Effector memory CD8-positive, alpha-beta T cell (primary cell): Measurements from ENCODE around the gene DNTT.

Experiments
- ATAC-seq: fragments of 150-1000 bp; cut with Tn5 transposase; replicated peaks from 2 replicates; pipeline ENCODE4 v1.10.0; 2021; ENCODE audit warnings: mild to moderate bottlenecking, moderate library complexity
- DNase-seq, 3 experiments: peaks; one replicate each; pipeline ENCODE4 v3.0.0; 2021
- H3K27ac Mint-ChIP-seq, 2 donors: one replicate each; pipeline ENCODE4 v1.8.0; 2022; ENCODE audit warnings: mild to moderate bottlenecking in 2 of 2, mixed read lengths in 2 of 2, moderate library complexity in 2 of 2
- H3K27me3 Mint-ChIP-seq, 2 donors: one replicate each; pipeline ENCODE4 v1.8.0; 2022; ENCODE audit warnings: mixed read lengths in 2 of 2
- H3K36me3 Mint-ChIP-seq: one replicate; pipeline ENCODE4 v1.8.0; 2022; ENCODE audit warnings: mild to moderate bottlenecking, moderate library complexity, mixed read lengths; ENCODE audit not compliant: insufficient read depth
- H3K4me1 Mint-ChIP-seq, 2 donors: one replicate each; pipeline ENCODE4 v1.8.0; 2022; ENCODE audit warnings: low read depth in 2 of 2, mixed read lengths in 2 of 2
- H3K4me3 Mint-ChIP-seq, 2 donors: one replicate each; pipeline ENCODE4 v1.8.0; 2022; ENCODE audit warnings: mild to moderate bottlenecking in 2 of 2, mixed read lengths in 2 of 2, moderate library complexity in 2 of 2
- H3K9me3 Mint-ChIP-seq, 2 donors: one replicate each; pipeline ENCODE4 v1.8.0; 2022; ENCODE audit warnings: mixed read lengths in 2 of 2

DNTT gene

DNA sequence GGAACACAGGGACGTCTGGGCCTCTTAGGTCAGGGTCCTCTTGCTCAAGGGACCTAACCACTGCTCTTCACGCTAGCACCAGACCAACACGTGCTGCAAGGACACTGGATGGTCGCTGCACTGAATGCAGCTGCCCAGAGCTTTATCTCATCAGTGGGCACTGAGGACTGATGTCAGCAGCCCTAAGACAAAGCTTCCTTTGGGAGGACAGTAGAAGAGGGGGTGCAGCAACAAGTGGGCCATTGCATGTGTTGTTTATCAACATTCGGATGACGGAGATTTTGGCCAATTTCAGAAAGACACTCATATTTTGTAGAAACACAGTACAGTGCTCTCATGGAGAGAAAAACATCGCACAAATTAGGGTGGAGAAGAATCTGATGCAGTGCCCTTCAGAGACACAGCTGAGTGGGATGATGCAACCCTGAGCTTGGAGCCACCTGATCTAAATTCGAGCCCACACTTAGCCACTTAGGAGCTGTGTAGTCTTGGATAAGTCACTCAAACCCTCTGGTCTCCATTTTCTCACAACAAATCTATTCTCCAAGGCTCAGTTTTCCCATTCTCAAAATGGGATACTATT lies 52.9 kb downstream of the DNTT start:
- H3K36me3 Mint-ChIP-seq = no peaks in the 10 kb centered on the region
- H3K9me3 Mint-ChIP-seq = no peaks in the 10 kb centered on the region
- H3K4me3 Mint-ChIP-seq = no peak overlapping the region
- peaks cover 47 to 61% of the 10 kb centered on the region in 2 donors for H3K27me3 Mint-ChIP-seq
- DNase-seq (no peak), ATAC-seq (no peak)
- no peak overlapping the region for H3K27ac Mint-ChIP-seq
- H3K4me1 Mint-ChIP-seq = no peaks in the 10 kb centered on the region

DNA sequence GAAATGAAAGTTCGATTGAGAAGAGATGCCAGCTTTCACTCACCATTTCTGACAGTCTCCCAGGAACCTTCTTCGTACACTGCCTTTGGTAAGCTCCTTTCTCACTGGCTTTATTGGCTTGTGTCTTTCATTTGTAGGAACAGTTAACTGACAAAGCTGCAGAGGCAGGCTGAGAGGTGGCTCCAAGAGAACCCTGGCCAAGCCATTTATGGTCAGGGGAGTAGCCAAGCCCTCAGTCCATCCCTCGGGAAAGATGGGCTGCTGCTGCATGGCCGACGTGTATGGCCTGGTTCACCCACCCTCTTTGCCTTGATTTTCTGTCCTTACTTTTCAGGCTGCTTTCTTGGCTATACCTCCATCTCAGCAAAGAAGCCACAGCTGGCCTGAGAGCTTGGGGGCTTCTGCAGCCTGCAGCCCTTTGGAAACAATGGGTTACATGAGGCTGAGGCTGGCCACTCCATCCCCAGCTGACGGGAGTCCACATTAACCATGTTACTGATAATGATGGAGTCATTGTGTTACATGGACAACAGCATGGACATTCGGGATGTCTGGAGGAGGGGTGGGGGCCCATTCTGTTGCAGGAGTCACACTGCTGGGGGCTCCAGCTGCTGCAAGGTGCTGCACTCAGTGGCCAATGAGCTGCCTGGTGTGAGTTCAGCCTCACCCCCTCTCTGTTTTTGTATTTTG lies 54.8 kb downstream of the DNTT start, which contains the start of gene OPALIN:
Gene OPALIN (minus strand): TSS at position 152 of the 690 bp plus-strand sequence. CDS start 106 bp downstream, at position 46.
- Mint-ChIP-seq H3K9me3 (no peaks in the 10 kb centered on the region), H3K4me3 (no peak within 1 kb of the TSS), H3K27ac (no peak within 1 kb of the TSS), H3K36me3 (no peaks in the 10 kb centered on the region), H3K4me1 (no peaks in the 10 kb centered on the region), H3K27me3 (peaks cover 34 to 42% of the 10 kb centered on the region in 2 donors)
- no peak for DNase-seq
- no peak for ATAC-seq

DNA sequence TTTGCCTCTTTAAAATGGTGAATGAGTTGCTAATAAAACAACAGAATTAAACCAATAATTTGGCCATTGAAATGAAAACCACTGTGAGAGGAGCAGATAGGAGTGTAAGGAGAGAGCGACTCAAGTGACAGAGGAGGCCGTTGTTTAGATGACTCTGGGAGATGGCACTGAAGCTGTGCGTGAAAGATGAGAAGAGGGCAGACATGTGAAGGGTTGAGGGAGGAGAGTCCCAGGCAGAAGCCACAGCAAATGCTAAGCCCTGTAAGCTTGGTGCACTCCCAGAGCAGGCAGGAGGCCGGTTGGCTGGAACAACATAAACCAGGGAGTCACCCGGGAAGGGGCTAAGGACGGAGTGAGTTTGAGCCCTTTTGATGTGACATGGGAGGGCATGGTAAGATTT lies 55.4 kb downstream of the DNTT start:
- no peak overlapping the region for H3K27ac Mint-ChIP-seq
- no peak overlapping the region for H3K4me3 Mint-ChIP-seq
- H3K4me1 Mint-ChIP-seq = no peaks in the 10 kb centered on the region
- no peaks in the 10 kb centered on the region for H3K36me3 Mint-ChIP-seq
- peaks cover 33 to 42% of the 10 kb centered on the region in 2 donors for H3K27me3 Mint-ChIP-seq
- H3K9me3 Mint-ChIP-seq = no peaks in the 10 kb centered on the region
- ATAC-seq = no peak
- DNase-seq = no peak

DNA sequence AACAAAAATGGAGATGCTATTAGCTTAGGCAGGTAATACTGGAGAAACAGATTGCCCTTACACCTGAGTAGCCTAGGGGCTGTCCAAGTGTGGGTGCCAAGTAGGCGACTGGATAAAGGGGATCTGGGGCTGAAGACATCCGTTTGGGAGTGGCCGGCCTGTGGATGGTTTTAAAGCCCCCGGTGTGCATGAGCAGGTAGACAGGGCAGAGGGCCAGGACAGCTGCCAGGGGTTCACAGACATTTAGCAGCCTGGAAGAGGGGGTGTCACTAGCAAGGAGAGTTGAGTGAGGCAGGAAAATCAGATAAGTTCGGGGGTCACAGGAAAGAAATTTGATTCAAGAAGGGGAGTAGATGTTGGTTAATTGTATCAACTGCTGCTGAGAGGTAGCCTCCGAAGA lies 56.1 kb downstream of the DNTT start:
- Mint-ChIP-seq H3K4me3 (no peak overlapping the region), H3K36me3 (no peaks in the 10 kb centered on the region), H3K27me3 (peaks cover 33 to 38% of the 10 kb centered on the region in 2 donors), H3K4me1 (no peaks in the 10 kb centered on the region), H3K9me3 (no peaks in the 10 kb centered on the region), H3K27ac (no peak overlapping the region)
- ATAC-seq = no peak
- DNase-seq = no peak

DNA sequence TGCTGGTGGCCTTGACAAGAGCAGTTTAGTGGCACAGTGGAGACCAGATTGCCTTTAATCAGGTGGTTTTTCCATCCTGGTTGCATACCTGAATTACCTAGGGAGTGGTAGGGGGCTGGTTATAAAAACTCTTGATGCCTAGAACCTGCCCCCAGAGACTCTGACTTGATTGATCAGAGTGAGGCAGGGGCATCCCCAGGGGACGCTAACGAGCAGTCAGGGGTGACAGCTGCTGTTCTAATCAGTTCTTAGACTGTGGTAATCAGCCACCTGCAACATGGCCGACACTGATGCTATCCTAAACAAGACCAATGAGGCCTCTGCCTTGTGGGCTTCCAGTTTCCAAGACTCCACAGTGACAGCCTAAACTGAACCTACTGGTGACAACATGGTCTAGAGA lies 56.5 kb downstream of the DNTT start:
- no peaks in the 10 kb centered on the region for H3K9me3 Mint-ChIP-seq
- H3K4me3 Mint-ChIP-seq = no peak overlapping the region
- peaks cover 33 to 34% of the 10 kb centered on the region in 2 donors for H3K27me3 Mint-ChIP-seq
- no peak overlapping the region for H3K27ac Mint-ChIP-seq
- DNase-seq = no peak
- no peak for ATAC-seq
- H3K4me1 Mint-ChIP-seq = no peaks in the 10 kb centered on the region
- H3K36me3 Mint-ChIP-seq = no peaks in the 10 kb centered on the region

DNA sequence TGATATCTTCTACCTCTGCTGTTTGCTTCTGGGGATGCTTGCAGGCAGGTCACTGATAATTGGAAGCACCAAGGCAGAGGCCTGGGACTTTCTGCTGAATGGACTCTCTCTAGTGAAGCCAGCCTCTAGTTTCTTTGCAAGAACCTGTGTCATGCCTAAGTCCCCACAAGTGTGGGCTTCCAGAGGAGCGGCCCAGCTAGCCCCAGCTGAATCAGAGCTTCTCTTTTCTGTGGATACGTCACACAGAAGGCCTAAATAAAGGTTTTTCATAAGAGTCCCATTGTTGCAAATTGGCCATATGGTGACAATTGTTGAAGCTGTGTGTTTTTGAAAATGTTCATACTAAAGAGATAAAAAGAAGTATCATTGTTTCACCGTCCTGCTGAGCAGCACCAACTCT lies 61.3 kb downstream of the DNTT start:
- no peak for ATAC-seq
- DNase-seq = no peak
- H3K9me3 Mint-ChIP-seq = no peaks in the 10 kb centered on the region
- no peaks in the 10 kb centered on the region for H3K36me3 Mint-ChIP-seq
- peaks cover 0 to 2% of the 10 kb centered on the region in 2 donors for H3K4me1 Mint-ChIP-seq
- peaks cover 2 to 7% of the 10 kb centered on the region in 2 donors for H3K27me3 Mint-ChIP-seq
- no peak overlapping the region for H3K4me3 Mint-ChIP-seq
- no peak overlapping the region for H3K27ac Mint-ChIP-seq

DNA sequence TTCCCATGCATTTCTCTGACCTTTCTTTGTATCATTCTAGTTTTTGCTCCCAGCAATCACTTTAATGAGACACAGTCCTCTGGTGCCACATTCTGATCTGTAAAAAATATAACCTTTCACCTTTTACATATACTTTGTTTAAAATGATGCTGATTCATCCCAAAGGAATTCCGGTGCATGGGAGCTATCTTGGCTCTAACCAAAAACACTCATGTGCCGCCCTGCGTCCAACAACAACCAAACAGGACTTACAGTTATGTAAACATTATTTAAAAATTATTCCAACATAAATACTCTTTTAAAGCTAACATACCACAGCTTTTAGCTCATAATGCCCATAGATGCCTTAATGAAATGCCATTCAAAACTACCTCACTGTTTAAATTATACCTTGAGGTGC lies 62.3 kb downstream of the DNTT start:
- ATAC-seq = no peak
- DNase-seq = no peak
- Mint-ChIP-seq H3K4me3 (no peak overlapping the region), H3K27me3 (peaks cover 0 to 7% of the 10 kb centered on the region in 2 donors), H3K27ac (no peak overlapping the region), H3K36me3 (no peaks in the 10 kb centered on the region), H3K4me1 (peaks cover 0 to 2% of the 10 kb centered on the region in 2 donors), H3K9me3 (no peaks in the 10 kb centered on the region)

DNA sequence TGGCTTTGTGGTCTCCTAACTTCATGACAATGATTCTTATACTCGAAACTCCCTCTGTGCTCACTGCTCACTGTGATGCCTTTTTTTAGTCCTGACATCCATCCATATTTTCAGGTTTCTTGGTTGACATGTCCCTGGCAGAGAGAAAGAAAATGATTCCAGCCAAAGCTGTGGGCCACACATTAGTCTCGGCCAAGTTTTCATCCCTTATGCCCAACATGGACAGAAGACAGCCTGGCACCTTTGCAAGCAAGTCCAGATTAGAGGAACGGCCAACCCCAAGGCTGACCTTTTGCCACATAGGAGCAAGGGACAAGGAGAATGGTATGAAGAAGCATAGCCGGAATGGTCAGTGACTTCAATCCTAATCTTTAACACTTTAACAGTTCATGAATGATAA lies 63.2 kb downstream of the DNTT start:
- DNase-seq = no peak
- Mint-ChIP-seq H3K27me3 (peaks cover 5 to 17% of the 10 kb centered on the region in 2 donors), H3K36me3 (no peaks in the 10 kb centered on the region), H3K27ac (no peak overlapping the region), H3K4me1 (peaks cover 0 to 2% of the 10 kb centered on the region in 2 donors), H3K4me3 (no peak overlapping the region), H3K9me3 (no peaks in the 10 kb centered on the region)
- ATAC-seq = no peak

DNA sequence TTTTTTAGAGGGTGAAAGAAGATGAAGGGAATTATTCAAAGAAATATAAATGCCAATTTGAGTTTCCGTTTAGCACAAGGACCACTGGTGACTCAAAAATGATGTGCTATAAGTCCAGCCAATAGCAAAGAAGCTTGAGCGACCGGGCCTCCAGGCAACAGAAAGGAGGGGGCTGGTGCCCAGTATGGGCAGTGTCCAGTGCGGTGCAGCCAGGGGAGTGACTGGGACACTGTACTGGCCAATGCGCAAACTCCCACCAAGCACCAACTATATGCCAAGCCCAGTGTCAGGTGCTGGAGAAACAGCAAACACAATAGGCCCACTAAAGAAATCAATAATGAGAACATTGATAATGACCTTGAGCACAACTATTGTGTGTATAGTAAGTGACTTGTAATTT lies 64.7 kb downstream of the DNTT start:
- H3K27me3 Mint-ChIP-seq = peaks cover 18 to 32% of the 10 kb centered on the region in 2 donors
- no peak overlapping the region for H3K4me3 Mint-ChIP-seq
- H3K36me3 Mint-ChIP-seq = no peaks in the 10 kb centered on the region
- H3K4me1 Mint-ChIP-seq = peaks cover 0 to 2% of the 10 kb centered on the region in 2 donors
- no peak overlapping the region for H3K27ac Mint-ChIP-seq
- DNase-seq (no peak), ATAC-seq (no peak)
- H3K9me3 Mint-ChIP-seq = no peaks in the 10 kb centered on the region

DNA sequence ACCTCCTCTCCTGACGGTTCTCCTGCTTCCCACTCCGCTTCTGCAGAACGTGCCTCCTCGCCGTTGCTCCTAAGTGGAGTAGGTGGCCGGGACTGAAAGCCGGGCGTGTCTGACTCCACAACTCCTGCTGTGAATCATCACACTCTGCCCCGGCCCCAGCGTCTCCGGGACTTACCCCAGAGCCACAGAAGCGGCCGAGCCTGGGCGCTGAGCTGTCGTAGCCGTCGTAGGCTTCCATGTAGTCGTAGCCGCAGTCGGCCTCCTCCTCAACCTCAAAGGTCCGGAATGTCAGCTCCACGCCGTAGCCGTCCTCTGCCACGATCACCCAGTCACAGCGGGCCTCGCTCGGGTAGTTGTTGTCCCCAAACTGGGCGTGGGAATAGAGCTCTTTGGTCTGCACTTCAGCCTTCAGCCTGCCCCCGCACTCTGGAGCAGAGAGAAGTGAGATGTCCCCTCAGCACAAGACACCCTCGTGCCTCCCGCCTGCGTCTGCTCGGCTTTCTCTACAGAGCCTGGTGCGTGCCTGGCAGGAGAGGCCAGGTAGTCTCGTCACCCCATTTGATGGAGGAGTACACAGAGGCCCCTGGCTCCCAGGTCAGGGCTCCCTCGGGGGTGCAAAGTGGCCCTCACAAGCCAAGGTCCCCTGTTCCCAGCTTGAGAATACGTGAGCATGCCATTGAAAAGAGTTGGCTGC lies 65.8 kb downstream of the DNTT start:
- H3K9me3 Mint-ChIP-seq = no peaks in the 10 kb centered on the region
- DNase-seq (no peak), ATAC-seq (no peak)
- H3K4me3 Mint-ChIP-seq = no peak overlapping the region
- H3K4me1 Mint-ChIP-seq = peaks cover 0 to 4% of the 10 kb centered on the region in 2 donors
- no peak overlapping the region for H3K27ac Mint-ChIP-seq
- H3K36me3 Mint-ChIP-seq = no peaks in the 10 kb centered on the region
- peaks cover 25 to 42% of the 10 kb centered on the region in 2 donors for H3K27me3 Mint-ChIP-seq

DNA sequence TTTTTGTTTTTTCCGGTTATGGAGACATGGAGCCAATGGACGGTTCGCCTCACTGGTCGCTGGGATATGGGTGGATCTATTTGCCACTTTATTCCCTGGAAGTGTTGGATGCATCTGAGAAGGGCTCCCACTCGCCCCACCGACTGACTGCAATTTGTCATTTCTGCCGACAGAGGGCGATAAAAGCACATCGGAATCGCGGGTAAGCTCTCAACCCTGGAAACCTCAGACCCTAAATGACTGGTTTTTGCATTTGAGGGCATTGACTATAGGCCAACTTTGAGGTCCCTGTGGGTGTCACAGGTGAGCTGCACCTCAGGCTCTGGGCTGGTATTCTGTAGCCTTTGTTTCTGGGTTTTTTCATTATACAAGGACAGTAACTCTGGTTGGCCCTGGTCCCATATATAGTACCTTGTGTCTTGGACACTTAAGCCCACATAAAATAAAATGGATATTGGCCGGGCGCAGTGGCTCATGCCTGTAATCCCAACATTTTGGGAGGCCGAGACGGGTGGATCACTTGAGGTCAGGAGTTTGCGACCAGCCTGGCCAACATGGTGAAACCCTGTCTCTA lies 66.4 kb downstream of the DNTT start:
- Mint-ChIP-seq H3K27me3 (peaks cover 29 to 49% of the 10 kb centered on the region in 2 donors), H3K9me3 (no peaks in the 10 kb centered on the region), H3K27ac (no peak overlapping the region), H3K4me1 (peaks cover 0 to 8% of the 10 kb centered on the region in 2 donors), H3K36me3 (no peaks in the 10 kb centered on the region), H3K4me3 (no peak overlapping the region)
- DNase-seq (peak; percentile 29 to 48 (median 46)), ATAC-seq (peak; percentile 35)

DNA sequence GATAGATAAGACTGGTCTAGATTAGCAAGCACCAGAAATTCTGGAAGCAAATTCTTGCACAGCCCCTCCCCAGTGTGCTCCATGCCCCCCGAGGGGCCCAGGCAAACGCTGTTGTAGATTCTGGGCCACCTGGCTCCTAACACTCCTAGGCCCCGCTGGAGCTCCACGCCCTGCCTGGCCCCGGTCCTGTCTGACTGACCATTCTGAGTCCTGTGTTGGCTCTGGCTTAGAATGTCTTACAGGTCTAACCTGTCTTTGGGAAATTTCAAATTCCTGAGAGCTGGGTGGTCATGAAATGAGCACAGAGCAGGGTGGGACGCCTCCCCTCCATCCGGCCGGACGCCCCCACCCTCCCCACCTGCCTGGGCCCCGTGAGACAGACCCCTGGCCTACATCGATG lies 67.1 kb downstream of the DNTT start:
- ATAC-seq (no peak), DNase-seq (no peak)
- H3K36me3 Mint-ChIP-seq = no peaks in the 10 kb centered on the region
- peaks cover 32 to 53% of the 10 kb centered on the region in 2 donors for H3K27me3 Mint-ChIP-seq
- H3K9me3 Mint-ChIP-seq = no peaks in the 10 kb centered on the region
- H3K4me1 Mint-ChIP-seq = peaks cover 0 to 10% of the 10 kb centered on the region in 2 donors
- H3K27ac Mint-ChIP-seq = no peak overlapping the region
- H3K4me3 Mint-ChIP-seq = no peak overlapping the region

DNA sequence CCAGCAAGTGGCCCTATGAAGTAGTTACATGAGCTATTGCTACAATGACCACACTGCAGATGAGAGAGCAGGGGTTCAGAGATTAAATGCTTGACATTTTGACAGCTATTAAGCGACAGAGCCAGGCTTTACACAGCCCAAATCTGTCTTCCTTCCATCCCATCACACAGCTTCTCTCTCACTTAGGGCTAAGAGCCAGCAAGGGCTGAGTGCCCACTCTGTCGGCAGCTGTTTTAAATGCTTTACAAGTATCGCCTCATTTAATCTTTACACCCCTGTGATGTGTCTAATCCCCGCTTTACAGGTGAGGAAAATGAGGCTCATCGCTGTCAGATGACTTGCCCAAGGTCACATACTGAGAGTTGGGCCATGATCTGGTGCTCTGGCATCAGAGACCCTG lies 69.8 kb downstream of the DNTT start:
- H3K36me3 Mint-ChIP-seq = no peaks in the 10 kb centered on the region
- DNase-seq (no peak), ATAC-seq (no peak)
- peaks cover 46 to 78% of the 10 kb centered on the region in 2 donors for H3K27me3 Mint-ChIP-seq
- H3K4me1 Mint-ChIP-seq = peaks cover 0 to 10% of the 10 kb centered on the region in 2 donors
- peak overlapping the region; percentile 53 to 57 for H3K4me3 Mint-ChIP-seq
- no peaks in the 10 kb centered on the region for H3K9me3 Mint-ChIP-seq
- H3K27ac Mint-ChIP-seq = no peak overlapping the region
